Breast epithelium (tissue), 3 donors: ENCODE measurements around the gene MICAL3.

Source experiments
- CTCF ChIP-seq, 3 donors: fragments of 450-650 bp; IDR thresholded peaks; one replicate each; pipeline ENCODE4 v1.5.1; 2016 to 2017; ENCODE audit warnings: antibody characterized with exemption in 3 of 3, mild to moderate bottlenecking in 3 of 3, moderate library complexity in 3 of 3
- POLR2A ChIP-seq: fragments of 450-650 bp; IDR thresholded peaks from one replicate; pipeline ENCODE4 v1.6.1; 2016; ENCODE audit warnings: antibody characterized with exemption, mild to moderate bottlenecking, moderate library complexity
- POLR2AphosphoS5 ChIP-seq, 3 donors: sonication (generic); formaldehyde crosslinking; IDR thresholded peaks; one replicate each; pipeline ENCODE4 v1.6.1; 2017; ENCODE audit warnings: antibody characterized with exemption in 3 of 3

- TF ChIP-seq CTCF (IDR thresholded peaks at IDR 0.05), result no peak
- TF ChIP-seq POLR2AphosphoS5 (IDR thresholded peaks at IDR 0.05), result no peak
- no peak for TF ChIP-seq POLR2A
Observed at GRCh38 chr22:17952273-17952801, 72.0 kb downstream of the MICAL3 start.
